Breast epithelium (tissue), 3 donors: ENCODE data around the gene CCDC15.

ENCODE experiments used
- CTCF ChIP-seq, 3 donors: fragments of 450-650 bp; IDR thresholded peaks; one replicate each; pipeline ENCODE4 v1.5.1; 2016 to 2017; ENCODE audit warnings: antibody characterized with exemption in 3 of 3, mild to moderate bottlenecking in 3 of 3, moderate library complexity in 3 of 3
- POLR2AphosphoS5 ChIP-seq, 3 donors: sonication (generic); formaldehyde crosslinking; IDR thresholded peaks; one replicate each; pipeline ENCODE4 v1.6.1; 2017; ENCODE audit warnings: antibody characterized with exemption in 3 of 3

- no peak for TF ChIP-seq CTCF (IDR thresholded peaks at IDR 0.05)
- TF ChIP-seq POLR2AphosphoS5 (IDR thresholded peaks at IDR 0.05) = no peak
Observed at GRCh38 chr11:125057693-125058016, 103.7 kb downstream of the CCDC15 start.
